IPS-18a (cell line): ENCODE results near the gene OCA2.
"Not testable (repeated sequence)": the region's sequence is repeated elsewhere in the genome, so short reads cannot be mapped to it uniquely, and the experiment has no call there.

Experiments used
- H3K27ac ChIP-seq: one replicate; pipeline ENCODE4 v1.5.1; 2013; ENCODE audit warnings: low read length
- H3K27me3 ChIP-seq: one replicate; pipeline ENCODE4 v1.6.1; 2013; ENCODE audit warnings: mild to moderate bottlenecking, low read length; ENCODE audit not compliant: control insufficient read depth, insufficient read depth
- H3K36me3 ChIP-seq: one replicate; pipeline ENCODE4 v1.6.1; 2013; ENCODE audit warnings: low read depth, low read length; ENCODE audit not compliant: control insufficient read depth
- H3K4me1 ChIP-seq: one replicate; pipeline ENCODE4 v1.6.1; 2013; ENCODE audit warnings: low read depth, low read length; ENCODE audit not compliant: control insufficient read depth
- H3K4me3 ChIP-seq: one replicate; pipeline ENCODE4 v1.5.1; 2013; ENCODE audit warnings: low read length
- H3K9ac ChIP-seq: one replicate; pipeline ENCODE4 v1.6.1; 2013; ENCODE audit warnings: mild to moderate bottlenecking, low read length, moderate library complexity
- H3K9me3 ChIP-seq: one replicate; pipeline ENCODE4 v1.6.1; 2013; ENCODE audit warnings: low read depth, low read length; ENCODE audit not compliant: control insufficient read depth

OCA2 gene

GRCh38 chr15:27731776-27732175 lies 367.3 kb downstream of the OCA2 start:
- H3K9ac ChIP-seq: no peak overlapping the region
- no peak overlapping the region for H3K27ac ChIP-seq
- no peak overlapping the region for H3K4me3 ChIP-seq
- H3K9me3 ChIP-seq: peaks cover 4% of the 10 kb centered on the region
- peaks cover 5% of the 10 kb centered on the region for H3K4me1 ChIP-seq
- no peaks in the 10 kb centered on the region for H3K36me3 ChIP-seq
- H3K27me3 ChIP-seq: no peaks in the 10 kb centered on the region

GRCh38 chr15:27730868-27731267 lies 368.2 kb downstream of the OCA2 start:
- H3K36me3 ChIP-seq: no peaks in the 10 kb centered on the region
- no peak overlapping the region for H3K9ac ChIP-seq
- no peak overlapping the region for H3K4me3 ChIP-seq
- no peak overlapping the region for H3K27ac ChIP-seq
- no peaks in the 10 kb centered on the region for H3K27me3 ChIP-seq
- H3K9me3 ChIP-seq: peaks cover 4% of the 10 kb centered on the region
- H3K4me1 ChIP-seq: peaks cover 5% of the 10 kb centered on the region

GRCh38 chr15:27725731-27726130 lies 373.4 kb downstream of the OCA2 start:
- Histone ChIP-seq H3K9me3 (no peaks in the 10 kb centered on the region), H3K27ac (no peak overlapping the region), H3K4me3 (no peak overlapping the region)

GRCh38 chr15:27723821-27724220 lies 375.3 kb downstream of the OCA2 start:
- Histone ChIP-seq H3K4me3 (no peak overlapping the region), H3K4me1 (no peaks in the 10 kb centered on the region), H3K9ac (no peak overlapping the region)

More at GRCh38 chr15:27725731-27726130, 373.4 kb downstream of the OCA2 start:
- Histone ChIP-seq H3K4me1 (no peaks in the 10 kb centered on the region), H3K27me3 (no peaks in the 10 kb centered on the region), H3K36me3 (no peaks in the 10 kb centered on the region), H3K9ac (no peak overlapping the region)

GRCh38 chr15:27722102-27722501 lies 377.0 kb downstream of the OCA2 start:
- no peaks in the 10 kb centered on the region for H3K4me1 ChIP-seq
- H3K27ac ChIP-seq: no peak overlapping the region
- H3K4me3 ChIP-seq: no peak overlapping the region
- H3K9me3 ChIP-seq: peaks cover 7% of the 10 kb centered on the region
- no peaks in the 10 kb centered on the region for H3K36me3 ChIP-seq
- no peak overlapping the region for H3K9ac ChIP-seq
- H3K27me3 ChIP-seq: no peaks in the 10 kb centered on the region

More at GRCh38 chr15:27723821-27724220, 375.3 kb downstream of the OCA2 start:
- Histone ChIP-seq H3K36me3 (no peaks in the 10 kb centered on the region), H3K27ac (no peak overlapping the region), H3K27me3 (no peaks in the 10 kb centered on the region), H3K9me3 (no peaks in the 10 kb centered on the region)

- Histone ChIP-seq H3K4me1 (peaks cover 2% of the 10 kb centered on the region), H3K9me3 (peaks cover 7% of the 10 kb centered on the region), H3K27ac (no peak overlapping the region), H3K4me3 (no peak overlapping the region), H3K9ac (no peak overlapping the region), H3K27me3 (no peaks in the 10 kb centered on the region), H3K36me3 (no peaks in the 10 kb centered on the region)
These were observed 384.4 kb downstream of the OCA2 start for GRCh38 chr15:27714675-27715074.

GRCh38 chr15:27713850-27714249 lies 385.3 kb downstream of the OCA2 start:
- H3K4me1 ChIP-seq, H3K27ac ChIP-seq, H3K4me3 ChIP-seq, H3K27me3 ChIP-seq, H3K9ac ChIP-seq, H3K9me3 ChIP-seq, H3K36me3 ChIP-seq: not testable (repeated sequence)

GRCh38 chr15:27707257-27707656 lies 391.9 kb downstream of the OCA2 start:
- no peaks in the 10 kb centered on the region for H3K9me3 ChIP-seq

GRCh38 chr15:27706300-27706699 lies 392.8 kb downstream of the OCA2 start:
- no peaks in the 10 kb centered on the region for H3K36me3 ChIP-seq
- no peaks in the 10 kb centered on the region for H3K9me3 ChIP-seq
- no peak overlapping the region for H3K9ac ChIP-seq
- no peak overlapping the region for H3K27ac ChIP-seq
- H3K4me1 ChIP-seq: peaks cover 5% of the 10 kb centered on the region
- no peaks in the 10 kb centered on the region for H3K27me3 ChIP-seq
- H3K4me3 ChIP-seq: no peak overlapping the region

More at GRCh38 chr15:27707257-27707656, 391.9 kb downstream of the OCA2 start:
- Histone ChIP-seq H3K4me3 (no peak overlapping the region), H3K4me1 (peaks cover 5% of the 10 kb centered on the region), H3K27ac (no peak overlapping the region), H3K27me3 (no peaks in the 10 kb centered on the region), H3K9ac (no peak overlapping the region), H3K36me3 (no peaks in the 10 kb centered on the region)

GRCh38 chr15:27705056-27705455 lies 394.1 kb downstream of the OCA2 start:
- Histone ChIP-seq H3K27ac (no peak overlapping the region), H3K27me3 (no peaks in the 10 kb centered on the region), H3K9ac (no peak overlapping the region), H3K36me3 (no peaks in the 10 kb centered on the region), H3K4me3 (no peak overlapping the region), H3K9me3 (no peaks in the 10 kb centered on the region), H3K4me1 (peaks cover 5% of the 10 kb centered on the region)
